ENCODE data around the gene GPHB5.
"Not testable (repeated sequence)": the region's sequence is repeated elsewhere in the genome, so short reads cannot be mapped to it uniquely, and the experiment has no call there.

GPHB5 gene

DNA sequence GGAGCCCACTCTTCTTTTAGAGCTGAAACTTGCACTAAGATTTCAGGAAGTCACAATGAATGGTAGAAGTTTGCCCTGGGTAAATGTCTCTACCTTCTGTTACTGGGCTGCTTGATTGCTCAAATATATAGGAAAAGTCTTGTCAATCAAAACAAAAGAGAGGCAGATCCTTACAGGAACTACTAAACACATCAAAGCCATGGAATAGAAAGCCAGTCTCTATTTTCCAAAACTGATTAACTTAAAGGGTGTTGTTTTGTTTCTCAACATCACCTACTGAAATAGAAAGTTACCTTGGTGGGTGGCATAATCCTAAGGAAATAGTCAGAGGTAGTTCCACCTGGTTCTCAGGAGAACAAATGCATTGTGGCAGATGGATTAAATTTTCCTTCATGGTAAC lies at the start of gene GPHB5:
Gene GPHB5, minus strand, starts transcription at position 101 of the 400 bp plus-strand sequence. CDS start 1,086 bp downstream, outside the sequence.
- no peak for DNase-seq

- no peak for DNase-seq
Measured at GRCh38 chr14:63367742-63368364, 49.1 kb upstream of the GPHB5 start.

DNA sequence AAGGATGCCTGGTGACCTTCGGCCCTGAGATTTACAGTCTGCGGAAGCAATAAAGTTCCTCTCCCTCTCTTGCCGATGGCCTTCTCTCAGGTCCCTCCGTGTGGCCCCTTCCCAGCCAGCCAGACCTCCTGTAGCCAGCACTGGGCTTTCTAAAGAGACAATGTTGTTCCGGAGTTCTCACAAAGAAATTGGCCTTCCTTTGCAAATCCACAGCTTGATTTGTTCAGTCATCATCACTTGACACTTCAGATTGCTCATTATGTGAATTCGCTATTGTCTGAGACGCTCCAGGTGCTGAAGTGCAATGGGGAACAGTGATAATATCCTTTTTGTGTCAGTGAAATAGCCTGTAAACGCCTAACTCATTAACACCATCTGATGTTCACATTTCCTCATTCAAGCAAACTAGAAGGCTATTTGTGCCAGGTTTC lies 43.7 kb upstream of the GPHB5 start:
- DNase-seq, result no peak

- no peak for DNase-seq
Measured at GRCh38 chr14:63361790-63362189, 43.1 kb upstream of the GPHB5 start.

GRCh38 chr14:63357841-63358240 lies 39.1 kb upstream of the GPHB5 start:
- no peak for DNase-seq

DNA sequence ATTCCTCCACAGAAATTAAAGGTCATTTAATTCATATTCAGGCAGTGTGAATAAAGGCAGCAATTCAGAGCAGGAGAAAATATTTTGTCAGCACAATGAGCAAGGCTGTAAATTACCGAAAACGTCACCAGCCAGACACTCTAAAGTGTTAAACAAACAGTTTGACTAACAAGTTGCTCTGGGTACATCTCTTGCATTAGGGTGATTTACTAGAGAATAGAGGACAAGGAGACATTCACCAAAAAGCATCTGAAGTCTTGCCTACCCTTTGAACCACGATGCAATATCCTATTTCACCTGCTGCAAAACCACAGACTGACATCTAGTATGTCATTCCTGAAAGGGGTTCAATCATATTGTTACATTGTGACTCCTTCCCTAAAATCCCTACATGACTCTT lies 27.1 kb upstream of the GPHB5 start:
- DNase-seq, result no peak

GRCh38 chr14:63344336-63344735 lies 25.6 kb upstream of the GPHB5 start:
- no peak for DNase-seq

- DNase-seq, result no peak
Measured at GRCh38 chr14:63343878-63344277, 25.1 kb upstream of the GPHB5 start.

DNA sequence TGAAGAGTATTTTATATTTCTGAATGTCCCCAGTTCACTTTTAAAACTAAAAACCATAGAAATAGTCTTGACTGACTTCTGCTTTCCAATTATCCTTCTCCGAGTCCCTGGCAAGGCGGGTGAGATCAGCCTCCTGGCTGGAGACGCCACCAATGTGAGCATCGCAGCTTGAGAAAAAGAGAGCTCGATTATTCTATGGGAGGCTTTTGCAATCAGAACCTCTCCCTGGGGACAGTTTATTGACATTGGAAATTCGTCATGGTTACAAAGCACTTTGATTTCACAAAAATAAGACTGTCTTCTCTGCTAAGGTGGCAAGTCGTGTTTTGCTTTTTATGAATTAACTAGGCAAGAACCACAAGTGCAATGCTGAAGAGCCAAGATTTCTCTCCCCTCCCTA lies 23.6 kb upstream of the GPHB5 start:
- no peak for DNase-seq

GRCh38 chr14:63328787-63329737 lies 10.3 kb upstream of the GPHB5 start:
- no peak for DNase-seq

- DNase-seq, result no peak
Measured at GRCh38 chr14:63326840-63327239, 8.1 kb upstream of the GPHB5 start.

GRCh38 chr14:63322897-63323573 lies 4.3 kb upstream of the GPHB5 start:
- DNase-seq, result no peak

DNA sequence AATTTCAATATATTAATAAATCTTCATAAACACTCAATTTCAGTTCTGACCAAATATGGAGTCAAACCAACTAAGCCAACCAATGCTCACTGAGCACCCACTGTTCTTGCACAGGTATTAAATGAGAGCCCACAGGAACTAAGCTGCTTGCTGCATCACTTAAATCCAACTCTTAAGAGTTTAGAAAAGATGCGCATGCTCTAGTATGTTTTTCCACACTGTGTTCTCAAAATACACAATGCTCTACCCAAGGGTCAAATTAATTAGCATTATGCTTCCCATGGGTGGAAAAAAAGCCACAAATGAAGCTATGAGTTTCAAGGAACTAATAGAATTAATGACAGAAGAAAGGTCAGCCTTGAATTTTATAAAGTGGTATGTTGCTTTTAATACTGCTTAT lies 3.7 kb upstream of the GPHB5 start:
- DNase-seq, result no peak

DNA sequence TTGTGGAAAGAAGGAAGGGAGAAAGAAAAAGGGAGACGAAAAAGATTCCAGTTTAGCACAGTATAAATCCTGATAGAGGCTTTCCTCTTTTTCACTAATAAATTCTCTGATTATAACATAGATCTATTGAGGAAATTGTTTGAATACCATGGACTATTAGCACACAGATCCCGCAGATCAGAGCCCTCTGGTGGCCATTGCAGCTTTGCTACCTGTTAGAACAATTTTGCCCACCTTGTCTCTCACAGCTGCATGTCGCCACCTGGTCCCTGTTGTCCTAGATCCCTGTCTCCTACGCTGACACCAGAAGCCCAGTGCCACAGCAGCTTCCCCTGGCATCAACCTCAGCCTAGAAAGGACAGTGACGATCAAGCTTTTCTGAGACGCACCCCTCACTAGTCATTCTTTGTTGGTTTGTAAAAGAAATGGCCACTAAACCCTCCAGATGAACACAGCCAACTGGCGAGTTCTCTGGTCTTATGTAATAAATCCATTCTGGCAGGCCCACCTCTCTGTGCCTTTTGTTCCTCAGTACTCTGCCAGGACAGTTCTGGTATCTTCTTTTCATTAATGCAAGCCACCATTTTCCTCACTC lies 9.9 kb downstream of the GPHB5 start:
- peak; percentile 3 for DNase-seq

- not testable (repeated sequence) for DNase-seq
Measured at GRCh38 chr14:63304429-63304828, 14.3 kb downstream of the GPHB5 start.

DNA sequence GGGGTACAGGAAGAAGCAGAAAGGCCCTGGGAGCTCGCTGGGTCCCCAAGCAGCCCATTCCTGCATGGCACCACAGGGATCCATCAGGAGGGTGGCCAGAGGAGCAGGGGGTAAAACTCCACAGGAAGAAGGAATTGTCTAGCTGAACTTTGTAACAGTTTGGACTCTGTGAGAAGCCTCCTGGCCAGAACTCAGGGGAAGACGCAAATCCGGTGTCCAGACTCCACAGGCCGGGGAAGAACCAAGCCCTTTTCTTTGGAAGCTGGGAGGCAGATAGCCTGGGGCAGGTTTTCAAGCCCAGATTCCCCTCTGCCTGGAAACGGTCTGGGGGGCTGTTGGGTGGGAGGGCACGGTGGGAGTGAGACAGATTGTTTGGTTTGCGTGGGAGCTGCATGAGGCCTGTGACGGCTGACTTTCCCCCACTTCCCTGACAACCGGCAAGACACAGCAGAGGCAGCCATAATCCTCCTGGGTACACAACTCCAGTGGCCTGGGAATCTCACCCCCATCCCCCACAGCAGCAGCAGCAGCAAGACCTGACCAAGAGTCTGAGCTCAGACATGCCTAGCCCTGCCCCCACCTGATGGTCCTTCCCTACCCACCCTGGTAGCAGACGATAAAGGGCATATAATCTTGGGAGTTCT lies 16.7 kb downstream of the GPHB5 start:
- DNase-seq, result no peak

- DNase-seq, result no peak
Measured at GRCh38 chr14:63300854-63301253, 17.9 kb downstream of the GPHB5 start.

DNA sequence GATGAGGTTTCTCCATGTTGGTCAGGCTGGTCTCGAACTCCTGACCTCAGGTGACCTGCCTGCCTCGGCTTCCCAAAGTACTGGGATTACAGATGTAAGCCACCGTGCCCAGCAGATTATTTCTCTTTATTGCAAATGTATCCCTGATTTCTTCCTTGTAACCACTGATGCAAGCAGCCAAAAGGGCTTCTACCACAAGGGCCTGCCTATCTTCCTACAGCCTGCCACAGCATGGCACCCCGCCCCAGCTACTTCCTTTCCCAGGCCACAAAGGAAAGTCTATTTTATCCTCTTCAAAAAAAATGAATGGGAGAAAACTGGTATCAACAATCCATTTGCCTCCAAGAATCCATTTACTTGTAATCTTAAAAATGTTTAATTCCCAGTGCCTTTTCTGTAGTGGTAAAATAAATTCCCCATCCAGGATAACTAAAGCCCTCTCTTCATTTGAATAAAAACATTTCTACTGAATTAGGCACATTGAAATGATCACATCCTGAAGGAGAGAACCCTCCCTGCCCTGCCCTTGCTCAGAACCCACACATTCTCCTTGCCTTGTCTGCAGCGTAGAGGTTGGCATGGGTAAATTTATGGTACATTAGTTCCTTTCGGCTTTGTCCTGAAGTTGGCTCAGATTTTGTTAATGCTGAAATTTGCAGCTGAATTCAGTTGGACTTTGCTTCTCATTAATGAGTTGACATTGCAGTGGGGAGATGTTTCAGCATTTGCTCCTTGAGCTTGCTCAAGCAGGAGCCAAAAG lies 19.2 kb downstream of the GPHB5 start:
- no peak for DNase-seq

DNA sequence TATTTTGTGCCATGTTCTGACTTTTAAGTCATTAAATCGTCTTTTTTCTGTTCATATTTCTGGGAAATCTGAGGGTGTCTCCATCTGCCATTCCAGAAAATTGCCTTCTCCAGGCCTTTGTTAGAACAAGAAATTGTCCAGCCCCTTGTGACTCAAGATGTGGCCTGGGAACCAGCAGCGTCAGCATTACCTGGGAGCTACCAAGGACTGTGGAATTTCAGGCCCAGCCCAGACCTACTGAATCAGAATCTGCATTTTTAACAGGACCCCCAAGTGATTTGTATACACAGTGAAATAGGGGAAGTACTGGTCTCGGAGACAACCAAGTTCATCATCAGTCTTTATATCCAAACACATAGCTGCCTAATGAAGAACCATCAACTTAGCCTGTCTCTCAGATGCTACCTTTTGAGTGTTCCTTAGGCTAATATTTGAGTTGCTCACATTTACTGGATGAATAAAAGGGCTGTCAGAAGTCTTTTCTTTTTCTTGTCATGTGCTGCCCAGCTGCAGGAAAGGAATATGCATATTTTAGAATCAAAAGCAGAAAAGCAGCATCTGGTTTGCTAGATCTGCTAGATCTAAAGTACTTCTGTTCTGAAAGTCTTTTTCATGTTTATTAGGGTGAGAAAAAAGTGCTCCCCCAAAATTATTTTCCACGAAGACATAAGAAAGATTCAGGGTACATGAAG lies 21.2 kb downstream of the GPHB5 start:
- no peak for DNase-seq

DNA sequence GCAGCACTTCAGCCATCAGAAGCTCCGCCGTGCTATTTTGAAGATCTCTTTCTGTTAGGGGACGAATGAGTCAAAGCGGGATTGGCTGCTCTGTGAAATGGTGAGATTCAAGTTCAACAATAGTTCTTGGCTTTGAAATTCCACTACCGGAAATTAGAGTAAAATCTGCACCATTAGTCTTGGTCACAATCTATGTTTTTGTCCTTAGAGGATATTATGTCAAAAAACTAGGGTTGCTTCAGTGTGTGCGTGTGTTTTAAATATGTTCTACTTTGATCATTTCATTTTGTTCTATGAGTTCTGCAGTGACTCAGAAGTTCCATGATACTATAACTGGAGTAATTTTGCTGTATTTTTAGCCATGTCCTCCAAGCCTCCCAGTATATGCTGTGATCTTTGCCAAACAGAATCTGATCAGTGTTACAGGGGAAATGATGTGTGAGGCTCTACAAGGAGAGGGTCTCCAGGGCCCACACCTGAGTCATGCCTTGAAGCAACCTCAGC lies 22.6 kb downstream of the GPHB5 start:
- DNase-seq, result peak; percentile 43

DNA sequence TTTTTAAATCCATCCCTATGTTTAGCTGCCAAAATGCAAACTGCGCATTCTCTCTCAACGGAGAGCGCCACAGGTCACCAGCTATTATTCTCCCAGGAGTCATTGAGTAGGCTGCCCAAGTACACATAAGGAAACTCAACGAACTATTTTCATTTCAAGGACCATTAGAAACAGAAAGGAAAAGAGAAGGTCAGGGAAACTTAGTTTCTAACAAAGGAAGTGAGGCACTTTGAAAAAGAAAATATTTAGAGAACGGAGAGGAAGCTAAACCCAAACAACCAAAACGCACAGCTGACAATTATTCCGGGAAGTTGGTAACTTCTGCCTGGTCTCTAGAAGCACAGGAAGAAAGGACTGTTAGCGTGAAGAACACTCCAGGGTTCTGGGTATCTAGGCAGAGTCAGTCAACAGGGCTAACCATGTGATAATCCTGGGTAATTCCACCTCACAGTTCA lies 23.5 kb downstream of the GPHB5 start:
- DNase-seq, result no peak
